Activated T-cell treated with anti-CD3 and anti-CD28 coated beads for 48 hours (primary cell): ENCODE results near the gene HOXC10.

Source experiments
- DNase-seq: peaks from one replicate; pipeline ENCODE4 v3.0.0-alpha.2; 2020; ENCODE audit warnings: low read depth

HOXC10 gene

DNA sequence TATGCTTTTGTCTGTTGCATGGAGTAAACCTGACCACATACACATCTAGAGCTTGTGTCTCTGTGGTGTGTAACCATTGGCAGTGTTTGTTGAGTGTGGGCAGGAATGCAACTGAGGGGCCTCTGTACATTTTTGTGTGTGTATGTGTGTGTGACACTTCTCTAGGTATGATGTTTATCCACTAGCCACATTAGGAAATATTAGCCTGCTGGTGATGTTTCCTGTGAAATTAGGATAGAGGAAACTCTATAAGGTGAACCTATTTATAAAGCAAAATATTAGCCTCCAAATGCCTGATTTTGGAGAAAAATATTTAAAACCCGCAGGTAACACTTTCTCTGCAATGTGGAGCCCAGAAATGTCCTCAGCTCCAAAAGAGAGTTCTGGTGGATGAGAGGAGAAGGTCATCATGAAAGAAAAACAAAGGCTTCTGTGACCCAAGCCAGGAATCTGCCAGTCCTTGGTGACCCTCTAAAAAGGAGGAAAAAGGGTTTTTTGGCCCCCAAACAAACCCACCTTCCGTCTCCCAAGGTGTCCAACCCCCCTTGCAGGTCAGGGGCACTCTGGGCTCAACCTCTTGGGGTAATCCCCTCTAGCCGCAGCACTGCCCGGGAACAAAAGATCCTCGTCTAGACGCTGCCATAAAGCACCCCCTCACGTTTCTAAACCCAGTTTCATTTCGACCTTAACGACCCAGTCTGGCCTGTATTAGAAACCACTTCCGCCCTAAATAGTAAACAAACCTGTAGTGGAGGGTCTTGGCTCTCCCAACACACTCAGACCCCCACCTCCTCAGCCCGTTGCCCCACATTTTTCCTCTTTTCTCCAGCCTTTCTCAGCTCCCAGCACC lies 7.1 kb upstream of the HOXC10 start:
- DNase-seq: no peak

DNA sequence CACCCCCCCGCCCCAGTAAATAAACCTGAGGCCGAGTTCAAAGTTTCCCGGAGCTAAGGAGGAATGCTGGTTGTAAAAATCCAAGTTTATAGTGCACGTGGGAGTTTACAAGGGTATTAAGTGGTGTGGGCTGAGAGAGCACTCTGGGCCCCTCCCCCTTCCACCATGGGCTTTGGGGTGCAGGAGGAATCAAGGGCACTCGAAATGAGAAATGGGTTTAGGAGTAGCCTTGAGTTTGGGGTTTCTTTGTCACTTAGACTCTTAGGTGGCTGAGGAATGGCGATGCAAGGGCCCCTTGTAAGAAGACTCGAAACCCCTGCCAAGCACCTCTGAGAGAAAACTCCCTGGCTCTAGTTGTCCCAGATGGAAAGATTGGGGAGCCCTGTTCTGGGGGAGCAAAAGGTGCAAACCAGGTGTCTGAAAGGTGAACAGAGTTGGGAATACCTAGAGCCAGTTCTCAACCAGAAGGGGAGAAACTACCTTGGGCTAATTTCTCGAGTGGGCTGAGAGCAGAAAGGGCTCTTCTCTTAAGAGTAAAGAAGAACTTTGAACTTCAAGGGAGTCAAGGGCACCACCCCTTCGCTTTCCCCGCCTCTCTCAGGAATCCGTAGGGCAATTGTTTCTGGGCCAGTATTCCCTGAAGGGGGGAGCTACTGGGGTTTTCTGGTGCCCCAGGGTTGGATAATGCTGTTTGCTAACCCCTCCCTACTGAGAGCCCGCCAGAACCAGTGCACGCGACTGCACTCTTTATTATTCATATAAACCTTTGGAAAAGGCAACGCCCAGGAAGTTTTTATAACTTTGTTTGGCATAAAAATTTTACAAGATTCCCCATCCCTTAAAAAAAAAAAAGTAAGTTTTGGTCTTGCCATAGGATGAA lies 6.2 kb upstream of the HOXC10 start:
- no peak for DNase-seq

DNA sequence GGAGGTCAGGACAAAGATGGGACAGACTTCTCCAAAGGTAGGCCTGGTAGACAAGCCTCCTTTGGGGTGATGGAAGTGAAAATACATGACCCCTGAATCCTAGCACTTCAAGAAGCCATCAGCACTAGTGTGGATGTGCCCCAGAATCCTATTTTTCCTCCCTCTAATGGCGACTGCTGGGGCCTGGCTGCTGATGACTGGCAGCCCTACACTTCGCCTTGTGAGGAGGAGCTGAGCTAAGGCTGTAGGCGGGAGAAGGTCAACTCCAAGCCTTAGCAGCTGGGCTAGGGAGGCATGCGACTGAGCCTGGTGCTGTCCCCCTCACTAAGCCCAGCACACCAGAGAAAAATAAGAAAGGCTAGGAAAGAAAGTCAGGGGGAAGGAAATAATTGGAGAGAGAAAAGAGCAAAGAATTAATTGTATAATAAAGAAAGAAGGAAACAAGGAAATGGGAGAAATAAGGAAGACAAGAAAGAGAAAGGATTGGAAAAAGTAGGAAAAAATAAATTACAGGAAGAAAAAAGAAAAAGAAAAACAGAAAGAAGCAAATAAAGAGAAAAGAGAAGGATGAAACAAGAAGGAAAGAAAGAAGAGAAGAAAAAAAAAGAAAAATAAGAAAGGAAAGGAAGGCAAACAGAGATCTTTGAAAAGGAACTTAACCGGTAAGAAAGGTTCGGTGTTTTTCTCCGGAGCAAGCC lies 4.7 kb upstream of the HOXC10 start:
- DNase-seq: no peak

- DNase-seq: no peak
These were observed 4.0 kb upstream of the HOXC10 start for GRCh38 chr12:53980802-53981496.

DNA sequence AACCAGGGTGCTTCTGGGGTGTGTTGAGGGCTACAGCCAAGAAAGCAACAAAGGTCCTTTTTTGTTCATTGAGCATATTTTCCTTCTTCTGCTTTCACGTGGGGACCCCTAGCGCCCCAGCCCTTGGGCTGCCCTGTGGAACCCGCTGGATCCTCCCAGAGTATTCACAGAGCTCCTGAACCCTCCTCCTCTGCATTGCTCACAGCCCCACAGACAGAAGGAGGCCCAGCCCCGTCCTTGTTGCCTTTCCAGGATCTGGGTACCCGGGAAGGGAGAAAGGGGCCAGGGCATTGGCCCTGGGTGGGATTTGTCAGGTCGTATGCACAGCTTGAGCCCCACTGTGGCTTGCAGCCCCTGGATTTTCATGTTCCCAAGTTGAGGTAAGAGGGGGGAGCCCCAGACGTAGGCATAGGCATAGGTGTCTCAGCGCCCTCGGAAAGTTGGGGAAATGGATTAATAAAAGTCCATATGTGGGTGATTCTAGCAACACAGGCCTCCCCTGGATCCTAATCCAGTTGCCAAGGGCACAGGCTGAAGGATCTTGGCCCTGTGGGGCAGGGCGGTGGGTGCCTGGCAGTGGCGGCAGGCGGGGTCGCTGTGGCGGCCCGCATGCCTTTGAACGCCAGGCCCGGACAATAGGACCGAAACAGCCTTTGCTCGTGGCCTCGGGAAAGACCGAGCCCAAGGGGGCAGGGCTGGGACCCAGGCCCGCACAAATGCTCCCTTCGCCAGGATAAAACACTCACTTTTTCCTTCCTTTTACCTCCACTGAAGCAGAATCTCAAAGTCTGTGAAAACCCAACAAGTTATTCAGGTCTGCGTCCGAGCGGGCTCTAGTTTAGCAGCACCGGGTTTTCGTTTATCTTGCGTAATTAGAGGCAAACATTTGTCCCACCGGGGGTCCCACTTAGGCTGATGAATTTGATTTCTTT lies 3.0 kb upstream of the HOXC10 start:
- no peak for DNase-seq

DNA sequence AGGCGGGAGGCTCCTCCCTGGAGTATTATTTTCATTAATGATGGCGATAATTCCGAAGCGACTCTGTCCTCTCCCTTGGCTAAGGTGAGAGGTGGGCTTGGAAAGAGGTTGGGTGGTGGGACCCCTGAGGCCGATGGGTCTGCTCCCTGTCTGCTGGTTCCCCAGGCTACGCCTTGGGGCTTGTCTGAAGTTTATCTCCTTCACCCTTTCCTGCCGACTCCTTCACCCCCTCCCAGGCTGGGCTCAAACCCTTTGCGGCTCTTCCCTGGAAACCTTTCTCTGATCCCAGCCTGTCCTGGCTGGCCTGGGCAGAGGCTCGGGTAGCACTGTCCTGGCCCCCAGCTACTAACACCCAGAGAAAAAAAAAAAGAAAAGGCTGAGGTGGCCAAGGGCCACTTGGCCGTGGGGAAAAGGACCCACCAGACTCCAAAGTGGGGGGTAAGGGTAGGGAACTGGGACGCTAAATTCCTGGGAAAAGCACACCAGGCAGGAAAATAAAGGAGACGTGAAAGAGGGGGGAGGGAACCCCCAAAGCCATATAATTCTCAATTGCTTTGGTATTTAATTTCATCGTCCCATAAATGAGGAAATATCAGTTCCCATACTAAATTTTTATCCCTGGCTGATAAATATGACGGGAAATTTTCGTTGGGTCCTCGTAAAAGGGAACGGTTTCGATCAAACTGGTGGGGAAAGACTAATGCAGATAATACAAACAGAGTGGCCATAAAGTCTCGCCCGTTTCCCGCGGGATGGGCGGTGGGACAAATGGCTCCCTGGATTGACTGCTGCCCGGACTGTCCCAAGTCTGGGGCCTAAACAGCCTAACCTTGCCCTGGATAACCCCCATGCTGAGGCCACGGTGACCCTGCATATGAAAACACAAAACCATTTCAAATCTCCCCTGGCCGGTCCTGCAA lies 2.0 kb upstream of the HOXC10 start:
- no peak for DNase-seq

GRCh38 chr12:53983568-53983949 lies 1.4 kb upstream of the HOXC10 start:
- no peak for DNase-seq

GRCh38 chr12:53983950-53984572 lies 885 bp upstream of the HOXC10 start:
- no peak for DNase-seq

GRCh38 chr12:53985692-53985993 lies 697 bp downstream of the HOXC10 start:
- DNase-seq: no peak

- no peak for DNase-seq
These were observed 1.2 kb downstream of the HOXC10 start for GRCh38 chr12:53985994-53986685.

DNA sequence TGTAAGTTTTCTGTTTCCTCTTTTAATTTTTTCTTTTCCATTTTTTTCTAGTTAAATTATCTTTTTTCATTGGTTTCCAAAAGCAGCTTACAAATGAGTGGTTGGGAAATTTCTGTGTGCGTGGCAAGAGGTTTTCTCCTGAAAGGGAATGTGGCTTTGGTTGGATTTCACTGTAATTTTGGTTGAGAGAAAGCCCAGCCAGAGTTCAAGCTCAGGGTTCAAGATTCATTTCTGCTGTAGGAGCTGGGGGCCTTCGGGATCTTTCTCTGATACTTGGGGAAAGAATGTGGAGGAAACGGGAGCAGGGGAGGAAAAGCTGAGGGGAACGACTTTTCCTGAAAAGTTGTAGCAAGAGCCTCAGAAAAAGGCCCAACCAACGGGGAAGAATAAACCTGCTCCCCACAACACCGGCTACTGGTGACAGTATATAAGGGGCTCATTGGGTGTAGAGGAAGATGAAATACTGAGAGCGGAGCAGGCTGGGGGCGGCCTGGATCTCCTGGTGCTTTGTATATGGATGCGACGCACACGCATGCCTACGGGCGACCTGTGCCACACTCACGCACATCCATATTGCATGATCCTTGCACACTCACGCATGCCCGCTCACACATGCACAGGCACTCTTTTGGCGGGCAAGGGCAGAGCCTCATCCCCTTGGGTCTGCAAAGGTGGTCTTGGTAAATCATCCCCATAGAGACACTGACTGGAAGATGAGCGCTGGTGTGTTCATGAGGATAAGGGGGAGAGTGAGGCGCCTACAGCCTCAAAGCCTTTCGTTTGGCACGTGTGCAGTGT lies 1.9 kb downstream of the HOXC10 start:
- DNase-seq: no peak

- DNase-seq: no peak
These were observed 2.9 kb downstream of the HOXC10 start for GRCh38 chr12:53987787-53988230.

- DNase-seq: no peak
These were observed 3.7 kb downstream of the HOXC10 start for GRCh38 chr12:53988541-53989226.

DNA sequence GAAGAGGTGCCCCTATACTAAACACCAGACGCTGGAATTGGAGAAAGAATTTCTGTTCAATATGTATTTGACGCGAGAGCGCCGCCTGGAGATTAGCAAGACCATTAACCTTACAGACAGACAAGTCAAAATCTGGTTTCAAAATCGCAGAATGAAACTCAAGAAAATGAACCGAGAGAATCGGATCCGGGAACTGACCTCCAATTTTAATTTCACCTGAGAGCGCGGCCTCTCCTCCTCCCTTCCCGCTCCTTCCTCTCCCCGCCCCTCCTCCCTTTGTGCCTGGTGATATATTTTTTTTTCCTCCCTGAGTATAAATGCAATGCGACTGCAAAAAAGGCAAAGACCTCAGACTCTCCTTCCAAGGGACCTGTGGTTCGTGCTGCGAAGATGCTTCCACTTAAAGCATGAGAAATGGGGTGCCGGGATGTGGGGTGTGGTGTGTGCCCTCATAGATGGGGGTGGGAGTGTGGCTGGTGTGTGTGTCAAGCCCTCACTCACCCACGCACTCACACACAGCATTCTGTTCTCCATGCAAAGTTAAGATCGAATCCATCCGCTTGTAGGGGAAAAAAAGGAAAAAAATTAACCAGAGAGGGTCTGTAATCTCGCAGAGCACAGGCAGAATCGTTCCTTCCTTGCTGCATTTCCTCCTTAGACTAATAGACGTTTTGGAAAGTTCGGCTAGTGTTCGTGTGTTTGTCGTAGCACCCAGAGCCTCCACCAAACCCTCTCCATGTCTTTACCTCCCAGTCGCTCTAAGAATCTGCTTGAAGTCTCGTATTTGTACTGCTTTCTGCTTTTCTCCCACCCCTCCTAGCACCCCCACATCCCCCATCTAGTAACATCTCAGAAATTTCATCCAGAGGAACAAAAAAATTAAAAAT lies 4.5 kb downstream of the HOXC10 start:
- DNase-seq: no peak

DNA sequence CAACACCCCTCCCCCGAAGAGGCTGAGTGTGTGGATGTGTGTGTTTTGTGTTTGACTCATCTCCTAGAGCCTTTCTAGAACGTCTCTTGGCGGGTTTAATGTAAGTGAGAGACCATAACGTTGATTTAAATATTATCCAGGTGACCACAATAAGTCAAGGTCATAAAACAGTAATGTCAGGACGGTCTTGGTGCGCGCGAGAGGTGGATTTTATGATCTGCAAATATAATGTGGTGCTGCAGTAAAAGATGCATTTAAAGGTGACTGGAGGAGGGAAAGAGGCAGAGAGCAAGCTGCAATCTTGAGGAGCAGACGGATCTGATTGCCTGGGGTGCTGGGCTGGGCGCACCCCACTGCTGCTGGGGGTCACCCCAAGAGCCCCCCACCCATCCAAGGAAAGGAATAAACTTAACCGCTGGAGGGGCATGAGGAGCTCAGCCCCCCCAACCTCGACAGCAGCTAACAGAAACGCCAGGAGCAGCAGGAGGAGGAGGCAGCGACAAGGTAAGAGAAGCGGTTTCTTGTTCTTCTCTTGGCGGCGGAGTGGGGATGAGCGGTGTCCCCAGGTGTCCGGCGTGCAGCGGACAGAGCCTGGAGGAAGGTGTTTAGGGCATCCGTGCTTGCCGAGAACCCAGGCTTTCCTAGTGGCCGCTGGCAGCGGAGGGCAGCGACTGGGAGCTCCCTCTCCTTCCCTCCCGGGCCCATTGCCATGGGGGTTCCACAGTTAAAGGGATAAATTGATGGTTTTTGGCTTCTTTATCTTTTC lies 5.5 kb downstream of the HOXC10 start:
- DNase-seq: no peak

DNA sequence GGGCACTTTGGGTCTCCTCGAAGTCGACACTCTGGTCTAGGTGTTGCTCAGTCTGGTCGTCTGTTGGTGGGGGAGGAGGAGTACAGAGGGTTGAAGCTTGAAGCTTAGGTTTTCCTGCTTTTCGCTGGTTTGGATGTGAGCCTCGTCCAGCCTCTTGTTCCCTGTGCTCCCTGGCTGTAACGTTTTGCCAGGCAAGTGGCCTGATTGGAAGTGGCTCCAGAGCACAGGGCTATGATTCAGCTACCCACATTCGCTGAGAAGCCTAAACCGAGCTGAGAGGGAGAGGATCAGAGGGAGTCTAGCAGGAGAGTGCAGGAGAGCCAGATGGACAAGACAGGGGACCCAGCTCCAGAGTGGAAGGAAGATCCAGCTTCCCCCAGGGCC lies 6.1 kb downstream of the HOXC10 start:
- DNase-seq: no peak
